Suprapubic skin (tissue), 4 donors: ENCODE data around the gene FRMD3. TPM values are rescaled to one million over a fixed set of nuclear protein-coding genes. Genes with fewer than 3 reads are reported as not detected.

Experiments
- DNase-seq, 2 donors: peaks; one replicate each; pipeline ENCODE4 v3.0.0-alpha.2; 2019; ENCODE audit warnings: low spot score in 2 of 2
- H3K27ac ChIP-seq: fragments of 200-600 bp; sonication (generic); one replicate; pipeline ENCODE4 v1.5.1; 2019
- H3K27me3 ChIP-seq: fragments of 200-600 bp; sonication (generic); one replicate; pipeline ENCODE4 v1.5.1; 2019
- H3K36me3 ChIP-seq: fragments of 200-600 bp; sonication (generic); one replicate; pipeline ENCODE4 v1.5.1; 2019
- H3K4me1 ChIP-seq: fragments of 200-600 bp; sonication (generic); one replicate; pipeline ENCODE4 v1.5.1; 2019
- H3K4me3 ChIP-seq: fragments of 200-600 bp; sonication (generic); one replicate; pipeline ENCODE4 v1.5.1; 2019; ENCODE audit warnings: mild to moderate bottlenecking
- H3K9me3 ChIP-seq: fragments of 200-600 bp; sonication (generic); one replicate; pipeline ENCODE4 v1.5.1; 2019
- EP300 ChIP-seq: sonication (generic); formaldehyde crosslinking; IDR thresholded peaks from one replicate; pipeline ENCODE4 v1.6.1; 2017; ENCODE audit warnings: antibody characterized with exemption
- POLR2A ChIP-seq, 2 donors: fragments of 450-650 bp; IDR thresholded peaks; one replicate each; pipeline ENCODE4 v1.6.1; 2017; ENCODE audit warnings: antibody characterized with exemption in 2 of 2, mild to moderate bottlenecking in 2 of 2, moderate library complexity in 2 of 2
- POLR2AphosphoS5 ChIP-seq, 3 donors: sonication (generic); formaldehyde crosslinking; IDR thresholded peaks; one replicate each; pipeline ENCODE4 v1.6.1; 2017; ENCODE audit warnings: antibody characterized with exemption in 3 of 3
- WGBS: methylation state at CpG from one replicate; pipeline ENCODE4 v1.1.5; 2018; 5-methylcytosine and 5-hydroxymethylcytosine counted together
- total RNA-seq, 4 donors: library from RNA; depleted of rRNA; stranded (reverse); fragments of >200 nt; gene quantifications; one replicate each; pipeline ENCODE4 v1.1.0, GENCODE V29; 2016
- TF ChIP-seq, protein P1 (sequence below), 2 donors: fragments of 200-600 bp in 1 of 2; fragments of 450-650 bp in 1 of 2; sonication (generic) in 1 of 2; IDR thresholded peaks; one replicate each; pipeline ENCODE4 v1.5.1; 2016 to 2019; ENCODE audit warnings: antibody characterized with exemption in 2 of 2, mild to moderate bottlenecking in 1 of 2, moderate library complexity in 1 of 2

The FRMD3 gene
- total RNA-seq, 4 donors from 2014 or later: 2.8 to 7.0 (median 5.2) TPM

DNA sequence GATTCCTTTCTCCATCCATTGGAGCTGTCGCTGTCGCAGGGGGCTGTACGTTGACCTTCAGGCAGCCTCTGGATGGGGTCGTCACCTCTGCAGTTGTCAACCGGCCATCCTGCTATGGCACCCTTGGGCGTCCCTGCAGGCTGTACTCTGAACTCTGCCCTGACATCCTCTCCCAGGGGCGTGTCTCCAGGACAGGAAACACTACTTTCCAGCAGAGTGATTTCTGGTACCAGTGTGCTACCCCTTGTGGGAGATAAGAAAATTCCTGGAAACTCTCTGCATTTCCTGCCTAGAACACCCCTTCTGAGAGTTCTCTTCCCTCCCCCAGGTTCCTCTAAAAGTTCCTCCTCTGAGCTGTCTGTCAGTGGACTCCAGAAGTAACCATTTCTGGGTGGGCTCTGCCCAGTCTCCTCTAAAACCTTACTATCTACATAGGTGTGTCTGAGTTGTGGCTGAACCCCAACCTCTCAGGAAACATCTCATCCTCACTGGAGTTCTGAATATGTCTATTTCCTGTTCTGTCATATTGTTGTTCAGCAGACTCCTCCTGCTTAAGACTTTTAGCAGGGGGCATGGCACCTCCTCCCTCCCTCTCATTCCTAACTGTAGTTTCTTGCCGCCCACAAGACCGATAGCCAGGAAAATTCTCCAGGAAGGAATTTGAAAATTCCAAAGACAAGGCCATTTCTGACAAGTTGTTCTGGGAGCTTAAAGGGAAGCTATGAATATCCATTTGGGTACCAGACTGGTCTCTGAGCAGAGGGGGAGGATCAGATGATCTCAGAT lies 329.9 kb downstream of the FRMD3 start:
- Histone ChIP-seq H3K27me3 (no peaks in the 10 kb centered on the region), H3K9me3 (no peaks in the 10 kb centered on the region), H3K4me3 (no peak overlapping the region), H3K27ac (no peak overlapping the region), H3K36me3 (no peaks in the 10 kb centered on the region), H3K4me1 (no peaks in the 10 kb centered on the region)
- 77% methylated on average over 9 of the region's 9 CpGs for WGBS
- TF ChIP-seq, protein P1, sequence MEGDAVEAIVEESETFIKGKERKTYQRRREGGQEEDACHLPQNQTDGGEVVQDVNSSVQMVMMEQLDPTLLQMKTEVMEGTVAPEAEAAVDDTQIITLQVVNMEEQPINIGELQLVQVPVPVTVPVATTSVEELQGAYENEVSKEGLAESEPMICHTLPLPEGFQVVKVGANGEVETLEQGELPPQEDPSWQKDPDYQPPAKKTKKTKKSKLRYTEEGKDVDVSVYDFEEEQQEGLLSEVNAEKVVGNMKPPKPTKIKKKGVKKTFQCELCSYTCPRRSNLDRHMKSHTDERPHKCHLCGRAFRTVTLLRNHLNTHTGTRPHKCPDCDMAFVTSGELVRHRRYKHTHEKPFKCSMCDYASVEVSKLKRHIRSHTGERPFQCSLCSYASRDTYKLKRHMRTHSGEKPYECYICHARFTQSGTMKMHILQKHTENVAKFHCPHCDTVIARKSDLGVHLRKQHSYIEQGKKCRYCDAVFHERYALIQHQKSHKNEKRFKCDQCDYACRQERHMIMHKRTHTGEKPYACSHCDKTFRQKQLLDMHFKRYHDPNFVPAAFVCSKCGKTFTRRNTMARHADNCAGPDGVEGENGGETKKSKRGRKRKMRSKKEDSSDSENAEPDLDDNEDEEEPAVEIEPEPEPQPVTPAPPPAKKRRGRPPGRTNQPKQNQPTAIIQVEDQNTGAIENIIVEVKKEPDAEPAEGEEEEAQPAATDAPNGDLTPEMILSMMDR (IDR thresholded peaks at IDR 0.05): no peak
- no peak for TF ChIP-seq POLR2A (IDR thresholded peaks at IDR 0.05)
- TF ChIP-seq POLR2AphosphoS5 (IDR thresholded peaks at IDR 0.05): no peak
- TF ChIP-seq EP300: no peak
- DNase-seq: no peak

DNA sequence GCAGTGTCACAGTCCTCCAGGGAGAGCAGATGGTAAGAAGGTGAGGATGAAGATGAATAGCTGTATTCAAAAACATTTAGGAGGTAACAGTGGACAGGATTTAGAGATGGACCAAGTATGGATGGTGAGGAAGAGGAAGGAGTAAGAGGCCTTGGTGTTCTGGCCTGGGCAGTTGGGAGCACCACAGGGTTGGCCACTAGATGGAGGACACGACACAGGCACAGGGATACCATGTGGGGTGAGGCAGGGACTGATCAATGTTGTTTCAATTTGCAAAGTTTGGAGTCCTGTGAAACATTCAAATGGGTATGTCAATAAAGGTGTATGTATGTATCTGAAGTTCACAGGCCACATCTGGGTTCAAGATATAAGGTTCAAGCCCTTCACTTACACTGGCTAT lies 334.2 kb downstream of the FRMD3 start:
- no peak for DNase-seq
- H3K36me3 ChIP-seq: no peaks in the 10 kb centered on the region

DNA sequence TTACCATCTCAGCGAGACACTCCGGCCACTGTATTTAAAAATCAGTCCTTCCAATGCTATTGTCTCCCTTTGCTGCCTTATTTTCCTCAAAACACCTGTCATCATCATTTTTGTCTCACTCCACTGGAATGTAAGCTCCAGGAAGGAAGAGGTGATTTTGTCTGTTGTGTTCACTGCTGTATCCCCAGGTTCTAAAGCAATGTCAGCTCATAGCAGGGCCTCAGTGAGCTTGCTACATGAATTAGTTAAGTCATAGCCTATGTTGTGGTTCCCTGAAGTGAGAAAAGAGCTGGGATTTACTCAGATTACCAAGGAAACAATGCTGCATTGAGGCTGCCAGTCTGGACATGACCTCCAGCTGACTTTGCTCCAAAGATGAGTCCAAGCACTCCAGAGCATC lies 337.7 kb downstream of the FRMD3 start:
- no peak for TF ChIP-seq POLR2AphosphoS5 (IDR thresholded peaks at IDR 0.05)
- no peak for TF ChIP-seq EP300
- no peak for TF ChIP-seq POLR2A (IDR thresholded peaks at IDR 0.05)
- TF ChIP-seq, protein P1 (IDR thresholded peaks at IDR 0.05): no peak
- 92% methylated on average over 2 of the region's 2 CpGs for WGBS

More for the DNA sequence above, 334.2 kb downstream of the FRMD3 start:
- Histone ChIP-seq H3K4me1 (no peaks in the 10 kb centered on the region), H3K27me3 (no peaks in the 10 kb centered on the region), H3K4me3 (no peak overlapping the region), H3K9me3 (no peaks in the 10 kb centered on the region), H3K27ac (no peak overlapping the region)
- TF ChIP-seq POLR2A (IDR thresholded peaks at IDR 0.05): no peak
- no peak for TF ChIP-seq EP300
- TF ChIP-seq, protein P1 (IDR thresholded peaks at IDR 0.05): no peak
- no peak for TF ChIP-seq POLR2AphosphoS5 (IDR thresholded peaks at IDR 0.05)
- WGBS: 84% methylated on average over 1 of the region's 1 CpG

DNA sequence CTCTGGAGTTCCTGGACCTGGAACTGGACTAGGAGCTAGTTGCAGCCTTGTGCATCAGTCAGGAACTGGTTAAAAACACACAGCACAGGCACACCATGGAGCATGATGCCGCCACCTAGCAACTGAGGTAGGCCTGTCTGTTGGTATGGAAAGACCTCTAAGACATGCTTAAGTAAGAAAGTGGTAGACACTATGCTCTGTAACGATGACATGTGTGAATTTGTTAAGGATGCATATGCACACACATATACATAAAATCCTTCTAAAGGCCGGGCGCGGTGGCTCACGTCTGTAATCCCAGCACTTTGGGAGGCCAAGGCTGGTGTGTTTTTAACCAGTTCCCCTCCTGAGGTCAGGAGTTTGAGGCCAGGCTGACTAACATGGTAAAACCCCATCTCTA lies 338.4 kb downstream of the FRMD3 start:
- peaks cover 7% of the 10 kb centered on the region for H3K27me3 ChIP-seq
- H3K9me3 ChIP-seq: no peaks in the 10 kb centered on the region
- DNase-seq: no peak
- no peak overlapping the region for H3K27ac ChIP-seq
- H3K4me3 ChIP-seq: no peak overlapping the region
- no peak for TF ChIP-seq EP300
- TF ChIP-seq, protein P1 (IDR thresholded peaks at IDR 0.05): no peak
- no peak for TF ChIP-seq POLR2AphosphoS5 (IDR thresholded peaks at IDR 0.05)
- TF ChIP-seq POLR2A (IDR thresholded peaks at IDR 0.05): no peak
- H3K4me1 ChIP-seq: no peaks in the 10 kb centered on the region
- no peaks in the 10 kb centered on the region for H3K36me3 ChIP-seq
- 68% methylated on average over 6 of the region's 6 CpGs for WGBS

More for the DNA sequence above, 337.7 kb downstream of the FRMD3 start:
- no peak overlapping the region for H3K27ac ChIP-seq
- H3K9me3 ChIP-seq: no peaks in the 10 kb centered on the region
- H3K4me1 ChIP-seq: no peaks in the 10 kb centered on the region
- no peaks in the 10 kb centered on the region for H3K36me3 ChIP-seq
- H3K4me3 ChIP-seq: no peak overlapping the region
- DNase-seq: no peak
- H3K27me3 ChIP-seq: peaks cover 7% of the 10 kb centered on the region

DNA sequence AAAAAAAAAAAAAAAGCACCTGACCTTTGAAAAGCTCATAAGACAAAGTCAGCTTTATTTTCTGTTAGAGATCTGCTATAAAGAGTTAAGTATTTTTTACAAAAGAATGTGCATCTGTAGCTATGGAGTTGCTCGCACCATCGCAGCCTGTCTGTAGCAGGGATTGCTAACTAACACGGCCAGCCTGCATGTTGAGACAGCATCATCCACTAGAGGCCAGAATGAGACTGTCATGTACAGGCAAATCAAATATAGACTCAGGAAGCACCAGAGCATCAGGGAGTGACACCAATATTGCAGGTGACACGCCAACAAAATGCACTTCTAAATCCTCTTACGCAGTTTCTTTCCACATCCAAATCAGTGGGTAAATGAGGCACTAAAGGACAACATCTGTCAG lies 339.0 kb downstream of the FRMD3 start:
- H3K4me1 ChIP-seq: no peaks in the 10 kb centered on the region
- no peak overlapping the region for H3K4me3 ChIP-seq
- 13% methylated on average over 5 of the region's 5 CpGs for WGBS
- H3K36me3 ChIP-seq: no peaks in the 10 kb centered on the region
- H3K9me3 ChIP-seq: no peaks in the 10 kb centered on the region
- H3K27me3 ChIP-seq: peaks cover 7% of the 10 kb centered on the region
- DNase-seq: no peak
- TF ChIP-seq, protein P1 (IDR thresholded peaks at IDR 0.05): peak; percentile 35 to 53
- TF ChIP-seq EP300: no peak
- TF ChIP-seq POLR2AphosphoS5 (IDR thresholded peaks at IDR 0.05): no peak
- H3K27ac ChIP-seq: no peak overlapping the region
